ENCODE data around the gene RASSF1. TPM values are rescaled to one million over a fixed set of nuclear protein-coding genes. Genes with fewer than 3 reads are reported as not detected.

Gene RASSF1
- total and polyA plus RNA-seq, 2 of the 8 experiments (the other 6 are each of a cell fraction or from before 2014, with no cell fraction given) = 10.3 to 15.7 TPM

GRCh38 chr3:50371133-50371685, 30.6 kb upstream of the RASSF1 start (continued):
- TF ChIP-seq USF2 (IDR thresholded peaks at IDR 0.05; ENCODE audit: low read length) (no peak), ATF3 (IDR thresholded peaks at IDR 0.05; ENCODE audit: insufficient read depth, low read depth, low read length) (no peak), EP300 (IDR thresholded peaks at IDR 0.05; ENCODE audit: borderline replicate concordance in 1 of 2, low read depth in 2 of 2, low read length in 2 of 2) (no peak), TEAD4 (IDR thresholded peaks at IDR 0.05; ENCODE audit: low read depth, low read length) (no peak)

All from H1 (cell line).